Measurements from ENCODE around the gene RPL19.

RPL19 gene

DNA sequence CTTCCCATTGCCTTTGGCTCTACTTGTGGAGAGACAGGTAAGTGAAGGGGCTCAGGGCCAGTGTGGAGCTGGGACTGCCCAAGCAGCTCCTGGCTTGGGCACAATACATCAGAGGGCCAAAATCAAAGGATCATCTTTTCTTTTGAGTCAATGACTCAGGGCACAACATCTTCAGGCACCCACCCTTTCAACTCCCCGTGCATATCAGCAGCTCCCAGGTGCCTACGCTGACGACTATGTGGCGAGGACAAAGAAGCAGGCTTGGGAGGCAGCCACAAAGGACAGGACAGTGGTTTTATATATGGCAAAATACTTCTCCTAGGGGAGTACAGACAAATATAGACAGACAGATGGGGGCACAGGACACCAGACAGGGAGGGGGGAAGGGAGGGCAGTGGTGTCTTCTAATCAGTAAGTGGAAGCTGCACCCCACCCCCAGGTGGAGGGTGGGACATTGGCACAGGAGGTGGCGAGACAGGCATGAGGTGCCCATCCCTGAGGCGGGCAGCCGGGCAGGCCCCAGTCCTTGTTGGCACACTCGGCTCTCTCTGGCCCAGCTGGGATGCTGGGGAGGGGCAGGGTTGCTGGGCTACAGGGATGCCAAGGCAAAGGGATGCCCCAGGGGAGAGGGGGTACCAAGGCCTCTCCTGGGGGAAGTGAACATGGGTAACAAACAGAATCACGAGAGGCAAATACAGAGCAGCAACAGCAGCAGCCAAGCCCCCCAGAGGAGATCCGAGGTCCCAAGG is 26.4 kb upstream of the RPL19 start:
- DNase-seq = no peak

DNA sequence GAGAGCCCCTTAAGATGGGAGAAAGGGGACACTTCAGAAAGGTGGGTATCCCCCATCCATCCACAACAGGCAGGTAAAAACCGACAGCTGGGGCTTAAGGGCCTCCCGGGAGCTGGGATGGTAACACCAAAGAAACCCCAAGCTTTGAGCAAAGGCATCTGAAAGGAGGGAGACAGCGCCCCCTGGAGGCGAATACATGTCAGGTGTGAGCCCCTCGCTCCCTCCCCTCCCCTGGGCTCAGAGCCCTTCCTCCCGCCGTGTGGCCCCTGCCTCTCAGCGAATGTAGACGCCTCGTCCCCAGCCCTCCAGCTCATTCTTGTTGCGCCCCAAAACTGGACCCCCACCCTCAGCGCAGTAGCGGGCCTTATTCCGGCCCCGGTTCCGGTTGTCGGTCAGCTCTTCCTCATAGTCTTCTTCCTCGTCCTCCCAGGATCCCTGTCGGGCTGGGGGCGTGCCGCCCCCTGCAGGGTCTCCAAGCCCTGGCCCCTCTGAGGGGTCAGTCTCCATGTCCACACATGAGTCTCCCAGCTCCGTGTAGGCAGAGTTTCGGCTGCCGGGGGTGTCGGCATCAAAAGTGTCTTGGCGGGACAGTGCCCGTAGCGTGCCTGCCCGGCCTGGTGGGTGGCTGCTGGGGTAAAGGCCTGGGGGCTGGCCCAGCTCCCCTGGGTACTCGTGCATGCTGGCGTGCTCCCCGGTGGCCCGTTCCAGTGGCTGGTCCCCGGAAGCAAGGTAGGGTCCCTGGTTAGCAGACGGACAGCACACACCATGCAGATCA is 25.0 kb upstream of the RPL19 start:
- DNase-seq = peak; percentile 66

DNA sequence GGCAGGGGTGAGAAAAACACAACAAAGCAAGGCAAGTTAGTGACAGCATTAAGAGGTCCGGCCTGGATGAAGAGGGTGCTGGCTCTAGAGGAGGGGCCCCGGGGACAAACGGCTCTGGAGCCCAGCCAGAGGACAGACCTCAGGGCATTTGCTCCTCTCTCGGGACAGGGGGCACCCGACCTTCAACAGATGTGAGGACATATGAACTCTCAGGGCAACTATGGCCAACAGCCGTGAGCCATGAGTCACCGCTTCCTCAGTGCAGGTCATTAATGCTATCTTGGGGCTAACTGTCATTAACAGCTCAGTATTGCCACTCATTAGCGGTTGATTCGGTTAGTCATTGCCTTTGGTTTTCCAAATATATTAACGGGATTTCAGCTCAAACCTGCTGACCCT is 24.4 kb upstream of the RPL19 start:
- DNase-seq = no peak

DNA sequence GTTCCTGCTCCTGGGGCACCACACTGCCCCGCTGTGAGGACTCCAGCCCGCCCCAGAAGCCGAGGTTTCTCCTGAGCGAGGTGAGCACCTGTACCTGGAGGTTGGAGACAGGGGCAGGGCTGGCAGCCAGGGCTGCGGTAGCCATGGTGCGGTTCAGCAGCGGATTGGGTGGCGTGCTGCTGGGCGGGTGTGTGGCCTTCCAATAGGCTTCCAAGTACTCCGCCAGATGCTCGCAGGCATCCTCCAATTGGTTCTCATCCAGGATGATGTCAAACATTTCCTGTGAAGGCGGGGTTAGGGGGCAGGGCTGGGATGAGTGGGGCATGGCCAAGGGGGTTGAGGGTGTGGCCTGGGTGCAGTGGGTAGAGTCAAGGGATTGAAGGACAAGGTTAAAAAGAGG is 22.8 kb upstream of the RPL19 start:
- peak; percentile 42 for DNase-seq

DNA sequence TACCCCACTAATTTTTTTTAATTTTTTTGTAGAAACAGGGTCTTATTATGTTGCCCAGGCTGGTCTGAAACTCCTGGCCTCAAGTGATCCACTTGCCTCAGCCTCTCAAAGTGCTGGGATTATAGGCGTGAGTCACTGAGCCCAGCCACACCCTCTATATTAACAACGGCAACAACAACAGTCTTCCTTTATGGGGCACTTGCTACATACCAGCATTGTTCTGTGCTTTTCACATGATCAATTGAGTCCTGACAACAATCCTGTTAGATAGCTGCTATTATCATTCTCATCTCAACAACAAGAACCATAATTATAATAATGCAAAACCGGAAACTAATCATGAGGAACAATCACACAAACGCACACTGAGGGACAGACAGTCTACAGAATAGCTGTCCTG is 21.5 kb upstream of the RPL19 start:
- no peak for DNase-seq

DNA sequence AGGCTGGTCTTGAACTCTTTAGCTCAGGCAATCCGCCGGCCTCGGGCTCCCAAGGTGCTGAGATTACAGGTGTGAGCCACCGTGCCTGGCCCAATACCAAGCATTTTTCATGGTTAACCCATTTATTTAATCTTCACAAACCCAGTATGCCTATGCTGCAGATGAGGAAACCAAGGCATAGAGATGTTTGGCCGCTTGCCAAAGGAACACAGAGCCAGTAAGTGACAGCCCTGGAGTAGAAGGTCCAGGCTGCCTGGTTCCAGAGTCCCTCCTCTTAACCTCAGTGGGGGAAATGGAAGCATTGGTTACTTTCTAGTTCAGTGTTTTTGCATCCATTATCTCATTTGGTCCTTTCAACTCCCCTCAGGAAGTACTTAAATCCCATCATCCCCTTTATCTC is 18.8 kb upstream of the RPL19 start:
- no peak for DNase-seq

DNA sequence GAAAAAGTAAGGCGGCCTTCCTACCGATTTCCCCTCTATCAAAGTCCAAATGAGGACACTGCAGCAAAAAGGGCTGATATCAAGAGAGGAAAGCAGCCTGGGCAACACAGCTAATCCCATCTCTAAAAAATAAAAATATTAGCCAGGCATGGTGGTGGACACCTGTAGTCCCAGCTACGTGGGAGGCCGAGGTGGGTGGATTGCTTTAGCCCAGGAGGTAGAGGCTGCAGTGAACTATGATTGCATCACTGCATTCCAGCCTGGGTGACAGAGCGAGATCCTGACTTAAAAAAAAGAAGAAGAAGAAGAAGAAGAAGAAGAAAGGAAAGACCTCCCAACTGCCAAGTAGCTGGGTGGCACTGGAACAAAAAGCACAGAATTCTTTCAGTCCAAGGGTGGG is 17.0 kb upstream of the RPL19 start:
- no peak for DNase-seq

DNA sequence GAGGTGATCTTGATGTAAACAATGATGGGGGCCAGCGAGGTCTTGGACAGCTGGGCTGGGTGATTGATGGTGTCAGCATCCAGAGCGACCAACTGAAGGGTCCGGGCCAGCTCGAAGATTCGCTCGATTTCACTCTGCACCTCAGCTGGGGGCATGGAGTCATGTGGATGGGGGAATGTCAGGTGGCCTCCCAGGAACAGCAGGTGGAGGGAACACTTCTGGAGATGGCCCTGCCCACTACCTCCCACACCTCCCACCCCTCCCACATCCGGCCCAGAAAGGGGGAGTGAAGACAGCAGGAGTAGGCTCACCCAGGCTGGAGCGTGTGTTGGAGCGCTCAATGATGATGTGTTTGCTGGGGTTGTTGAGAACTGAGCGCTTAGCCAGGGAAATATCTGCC is 16.4 kb upstream of the RPL19 start:
- DNase-seq = no peak

DNA sequence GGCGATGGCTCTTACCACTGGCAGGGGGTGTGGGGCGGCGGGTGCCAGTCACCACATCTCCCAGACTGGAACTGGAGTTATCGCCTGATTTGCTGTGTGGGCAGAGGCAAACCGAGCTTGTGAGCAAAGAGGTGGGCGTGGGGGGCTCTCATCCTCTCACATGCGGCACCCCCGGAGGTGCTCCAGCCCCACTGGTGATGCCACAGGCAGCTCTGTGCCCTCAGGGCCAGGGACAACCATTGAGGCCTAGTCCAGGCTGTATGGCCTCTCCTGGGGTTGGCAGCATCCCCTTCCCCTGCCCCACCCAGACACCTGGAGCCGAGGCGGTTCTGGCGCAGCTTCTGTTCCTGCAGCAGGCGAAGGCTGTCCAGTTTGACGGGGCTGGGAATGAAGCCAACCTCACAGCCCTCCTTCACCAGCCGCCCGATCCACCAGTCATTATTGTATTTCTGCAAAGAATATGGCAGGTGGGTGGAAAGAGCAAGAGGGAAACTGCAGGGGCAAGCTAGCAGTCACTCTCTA is 13.5 kb upstream of the RPL19 start:
- no peak for DNase-seq

DNA sequence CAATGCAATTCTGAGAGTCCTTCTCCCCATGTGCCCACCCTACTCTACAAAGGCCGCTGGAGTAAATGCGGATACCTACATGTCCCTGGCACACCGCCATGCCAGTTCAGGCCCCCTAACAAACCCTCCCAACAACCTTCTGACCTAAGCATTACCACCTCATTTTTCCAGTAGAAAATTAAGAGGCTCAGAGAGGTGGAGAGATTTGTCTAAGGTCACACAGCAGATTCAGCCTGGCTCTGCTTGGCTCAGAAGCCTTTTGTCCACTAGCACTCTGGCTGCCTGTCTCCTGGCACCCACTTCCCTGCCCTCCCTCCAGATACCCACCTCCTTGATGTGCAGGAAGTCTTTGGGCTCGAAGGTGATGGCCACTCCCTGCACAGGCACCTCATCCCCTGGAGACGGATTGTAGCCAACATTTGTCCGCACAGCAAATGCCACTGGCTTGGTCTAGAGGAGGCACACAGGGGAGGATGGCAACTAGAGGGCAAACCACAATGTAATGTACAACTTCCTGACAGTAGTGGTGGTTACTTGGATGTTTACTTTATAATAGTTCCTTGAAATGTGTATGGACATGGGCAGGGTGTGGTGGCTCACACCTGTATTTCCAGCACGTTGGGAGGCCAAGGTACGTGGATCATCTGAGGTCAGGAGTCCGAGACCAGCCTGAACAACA is 12.8 kb upstream of the RPL19 start:
- DNase-seq = no peak

DNA sequence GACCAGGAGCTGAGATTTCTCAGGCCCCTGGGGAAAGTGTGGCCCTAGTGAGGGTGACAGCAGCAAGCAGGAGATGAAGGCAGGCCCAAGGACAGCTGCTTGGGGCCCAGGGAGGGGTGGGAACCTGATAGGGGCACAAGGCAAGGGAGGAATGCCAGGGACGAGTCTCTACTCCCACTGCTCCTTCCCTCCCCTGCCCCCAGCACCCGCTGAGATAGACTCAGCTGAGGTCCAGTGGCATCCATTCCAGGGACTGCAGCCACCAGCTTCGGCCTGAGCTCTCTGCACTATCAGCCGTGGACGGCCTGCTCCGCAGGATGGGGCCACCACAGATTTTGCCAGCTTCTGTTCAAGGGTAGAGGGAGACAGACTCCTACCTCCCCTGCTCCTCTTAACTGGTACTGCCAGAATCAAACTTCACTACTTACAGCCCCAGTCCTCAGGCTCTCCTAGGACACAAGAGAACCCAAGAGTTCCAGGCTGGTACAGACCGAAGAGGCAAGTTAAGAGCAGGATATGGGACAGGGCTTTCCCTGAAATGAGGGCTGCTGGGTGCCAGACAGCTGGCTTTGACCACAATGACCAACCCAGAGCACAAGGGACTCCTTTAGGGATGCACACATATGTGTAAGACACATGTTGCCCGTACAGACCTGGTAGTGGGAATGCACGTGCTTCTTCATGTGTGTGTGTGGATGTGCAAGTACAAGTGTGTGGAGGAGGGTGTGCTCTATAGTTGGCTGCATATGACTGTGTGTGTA is 8.2 kb upstream of the RPL19 start:
- no peak for DNase-seq

DNA sequence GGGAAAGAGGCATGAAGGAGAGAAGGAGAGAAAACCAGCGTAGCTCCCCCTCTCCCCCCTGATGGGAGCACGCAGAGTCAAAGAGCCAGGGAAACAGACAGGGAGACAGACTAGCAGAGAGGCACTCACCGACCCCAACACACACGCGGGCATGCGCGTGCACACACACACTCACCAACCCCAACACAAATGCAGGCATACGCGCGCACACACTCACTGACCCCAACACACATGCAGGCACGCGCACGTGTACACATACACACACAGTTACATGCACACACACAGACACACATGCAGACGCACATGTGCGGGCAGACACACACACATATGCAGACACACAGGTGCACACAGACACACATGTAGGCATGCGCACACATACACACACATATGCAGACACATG is 7.2 kb upstream of the RPL19 start:
- DNase-seq = no peak

DNA sequence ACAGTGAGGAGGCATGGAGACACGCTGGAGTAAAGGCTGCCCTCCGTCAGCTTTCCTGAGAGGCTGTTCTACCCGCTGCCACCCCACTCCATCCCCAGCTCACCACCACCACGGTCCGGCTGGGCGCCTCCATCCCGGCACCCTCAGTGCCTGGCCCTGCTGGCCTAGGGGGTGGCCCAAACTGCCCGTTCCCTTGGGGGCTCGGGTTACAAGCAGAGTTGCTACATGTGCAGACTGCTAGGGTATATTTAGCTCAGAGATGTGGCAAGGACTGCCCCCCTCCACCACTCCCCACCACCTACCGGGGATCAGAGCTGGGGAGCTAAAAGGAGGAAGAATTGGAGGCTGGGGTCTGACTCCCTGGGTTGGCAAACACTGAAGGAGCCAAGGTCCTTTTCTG is 6.7 kb upstream of the RPL19 start:
- no peak for DNase-seq

DNA sequence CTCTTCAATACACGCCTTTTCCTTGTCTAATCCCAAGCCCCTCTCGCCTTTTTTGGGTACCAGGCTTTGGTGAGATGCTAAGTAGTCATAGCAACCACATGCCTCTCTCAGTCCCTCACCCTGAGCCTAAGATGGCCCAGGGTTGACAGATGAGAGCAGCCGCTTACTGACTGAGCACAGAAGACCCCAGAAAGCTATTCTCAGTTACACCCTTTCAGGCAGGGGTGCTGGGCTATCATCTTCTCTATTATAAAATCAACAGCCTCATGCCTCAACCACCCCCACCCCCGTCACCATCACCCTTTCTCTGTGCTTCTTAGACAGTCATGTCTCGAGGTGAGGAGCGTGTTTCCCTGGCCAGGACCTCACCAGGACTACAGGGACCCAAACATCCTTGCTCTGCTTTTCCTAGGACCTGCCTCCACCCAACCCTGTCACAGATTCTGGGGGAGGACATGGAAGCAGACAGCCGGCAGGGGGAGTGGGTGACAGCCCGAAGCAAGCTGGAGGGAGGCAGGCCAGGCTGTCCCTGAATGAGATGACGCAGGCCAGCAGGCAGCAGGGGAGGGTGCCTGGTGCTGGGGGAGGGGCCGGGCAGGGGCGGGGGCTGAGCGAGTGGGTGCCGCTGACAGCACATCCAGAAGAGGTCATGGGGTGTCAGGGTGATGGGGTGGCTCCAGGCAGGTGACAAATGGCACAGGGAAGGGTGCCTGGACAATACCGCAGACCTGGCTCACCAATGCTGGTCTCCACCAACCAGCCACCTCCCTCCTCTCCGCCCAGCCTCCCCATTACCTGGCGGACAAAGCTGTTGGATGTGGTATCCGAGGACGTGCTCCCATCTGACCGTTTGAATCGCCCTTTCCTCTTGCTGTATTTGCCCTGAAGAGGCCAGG is 5.7 kb upstream of the RPL19 start:
- DNase-seq = peak; percentile 81

DNA sequence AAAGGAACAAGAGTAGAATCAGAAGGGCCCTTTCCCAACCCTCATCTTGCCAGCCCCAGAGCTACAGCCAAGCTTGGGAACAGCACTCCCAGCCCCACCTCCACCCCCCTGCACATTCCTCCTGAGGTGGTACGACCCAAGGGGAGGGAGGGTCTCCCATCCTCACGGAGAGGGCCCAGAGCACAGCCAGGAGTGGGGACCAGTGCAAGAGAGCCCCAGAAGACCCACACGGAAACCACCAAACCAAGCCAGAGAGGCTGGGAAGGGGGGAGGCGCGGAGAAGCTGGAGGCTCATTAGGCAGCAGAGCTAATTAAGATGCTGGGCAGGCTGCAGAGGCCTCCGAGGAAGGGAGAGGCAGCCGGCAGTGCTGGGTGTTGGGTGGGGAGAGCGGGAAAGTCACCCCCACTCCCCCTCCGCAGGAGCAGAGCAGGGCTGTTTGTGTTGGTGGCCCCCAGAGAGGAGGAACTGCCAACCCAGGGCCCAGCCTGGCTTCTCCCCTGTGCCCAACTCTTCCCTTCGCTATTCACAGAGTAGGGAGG is 5.0 kb upstream of the RPL19 start:
- DNase-seq = no peak

DNA sequence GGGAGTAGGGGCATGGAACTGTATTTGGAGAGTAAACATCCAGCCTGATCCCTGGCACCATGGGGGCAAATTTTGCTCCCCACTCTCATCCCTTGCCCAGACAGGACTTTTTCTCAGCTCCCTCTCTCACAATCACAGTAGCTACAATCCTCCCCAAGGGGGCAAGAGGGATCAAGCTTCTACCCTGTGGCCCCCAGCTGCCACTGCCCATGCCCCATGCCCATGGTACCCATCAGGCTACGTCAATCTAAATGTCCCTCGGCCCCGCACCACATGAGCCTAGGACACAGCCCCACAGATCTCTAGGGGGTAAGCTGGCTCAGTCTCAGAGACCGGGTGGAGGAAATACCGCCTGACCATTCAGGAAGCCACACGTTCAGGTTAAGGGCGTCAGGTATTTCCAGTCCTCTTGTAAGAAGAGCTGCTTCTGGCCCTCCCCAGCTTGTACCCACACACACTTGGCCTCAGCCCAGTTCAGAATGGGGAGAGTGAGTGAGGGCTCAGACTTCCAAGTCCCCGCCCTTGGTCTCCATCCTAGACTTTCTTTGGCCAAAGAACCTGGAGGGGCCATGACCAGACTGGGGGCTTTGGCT is 4.4 kb upstream of the RPL19 start:
- no peak for DNase-seq

DNA sequence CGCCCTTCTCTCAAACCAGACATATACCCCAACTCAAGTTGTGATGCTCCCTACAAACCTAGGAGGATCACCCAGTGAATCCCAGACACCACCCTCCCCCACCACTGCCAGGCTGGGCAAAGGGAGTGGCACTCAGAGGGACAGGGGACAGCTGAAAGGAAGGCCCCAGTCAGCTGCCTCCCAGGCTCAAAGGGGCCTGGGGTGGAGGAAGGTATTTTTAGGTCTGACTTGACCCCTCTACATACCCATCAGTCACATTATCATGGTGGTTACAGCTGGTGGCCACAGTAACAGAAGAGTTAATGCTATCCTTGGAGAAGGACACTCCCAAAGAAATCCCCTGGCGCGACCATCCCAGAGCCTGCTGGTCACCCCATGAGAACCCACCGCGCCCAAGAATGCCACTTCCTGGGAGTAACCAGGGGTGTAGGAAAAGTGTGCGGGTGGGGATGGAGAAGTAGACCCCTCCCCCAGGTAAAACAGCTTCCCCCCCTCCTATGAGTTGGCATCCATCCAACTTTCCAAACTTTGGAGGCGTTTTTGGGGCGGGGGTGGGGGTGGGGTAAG is 3.8 kb upstream of the RPL19 start:
- DNase-seq = no peak

DNA sequence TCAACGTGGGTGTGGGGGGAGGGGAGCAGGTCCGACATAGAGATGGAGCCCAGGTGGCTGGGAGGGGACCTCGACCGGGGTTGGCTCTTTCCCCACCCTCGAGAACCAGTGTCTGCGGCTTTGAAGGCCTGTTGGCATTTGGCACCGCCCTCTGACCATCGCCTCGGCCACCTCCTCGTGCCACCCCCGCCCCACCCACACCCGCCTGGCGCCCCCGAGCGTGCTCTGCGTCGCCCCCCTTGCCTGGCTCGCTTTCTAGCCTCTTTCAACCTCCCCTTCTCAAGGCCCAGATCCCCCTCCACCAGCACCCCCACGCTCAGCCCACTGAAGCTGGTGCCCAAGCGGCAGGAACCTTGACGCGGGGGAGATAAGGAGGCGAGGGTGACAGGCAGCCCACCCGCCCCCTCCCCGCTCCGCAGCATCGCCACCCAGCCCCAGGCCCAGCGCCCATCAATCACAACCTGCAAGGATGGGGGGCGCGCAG is 3.2 kb upstream of the RPL19 start:
- DNase-seq = no peak

DNA sequence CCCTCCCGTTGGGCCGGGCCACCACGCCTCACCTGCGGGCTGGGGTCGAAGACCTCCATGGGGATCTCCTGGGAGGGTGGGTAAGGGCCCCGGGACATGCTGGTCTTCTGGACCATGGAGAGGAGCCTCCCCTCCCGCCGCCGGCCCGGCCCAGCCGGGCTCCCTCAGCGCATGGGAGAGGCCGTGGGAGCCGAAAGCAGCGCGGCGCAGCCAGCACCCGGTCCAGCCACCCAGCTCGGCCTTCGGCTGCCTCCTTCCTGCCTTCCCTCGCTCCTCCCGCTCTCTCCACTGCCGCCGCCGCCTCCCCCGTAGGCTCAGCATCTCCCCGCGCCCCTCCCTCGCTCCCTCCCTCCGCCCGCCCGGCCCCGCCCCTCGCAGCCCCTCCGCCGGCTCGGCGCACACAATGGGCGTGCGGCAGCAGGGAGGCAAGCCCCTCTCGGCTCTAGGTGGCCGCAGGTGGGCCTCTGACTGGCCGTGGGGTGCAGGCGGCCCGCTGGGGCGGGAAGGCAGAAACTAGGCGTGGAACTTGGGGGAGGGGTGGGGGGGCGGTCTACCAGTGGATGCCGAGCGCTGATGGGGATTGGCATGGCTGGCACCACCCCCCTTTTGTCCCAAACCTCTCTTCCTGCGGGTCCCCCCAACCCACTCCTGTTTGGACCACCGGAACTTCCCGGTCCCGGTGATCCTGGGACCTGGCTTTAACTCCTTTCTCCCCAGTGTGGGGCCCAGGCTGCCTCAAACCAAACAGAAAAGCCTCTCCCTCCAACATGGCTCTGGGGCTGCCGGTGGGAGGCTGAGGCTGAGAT is 2.5 kb upstream of the RPL19 start, which contains the start of gene CACNB1:
Gene CACNB1 (minus strand): TSS at position 290 of the 806 bp plus-strand sequence. CDS start 174 bp downstream, at position 116.
- DNase-seq = peak; percentile 83

DNA sequence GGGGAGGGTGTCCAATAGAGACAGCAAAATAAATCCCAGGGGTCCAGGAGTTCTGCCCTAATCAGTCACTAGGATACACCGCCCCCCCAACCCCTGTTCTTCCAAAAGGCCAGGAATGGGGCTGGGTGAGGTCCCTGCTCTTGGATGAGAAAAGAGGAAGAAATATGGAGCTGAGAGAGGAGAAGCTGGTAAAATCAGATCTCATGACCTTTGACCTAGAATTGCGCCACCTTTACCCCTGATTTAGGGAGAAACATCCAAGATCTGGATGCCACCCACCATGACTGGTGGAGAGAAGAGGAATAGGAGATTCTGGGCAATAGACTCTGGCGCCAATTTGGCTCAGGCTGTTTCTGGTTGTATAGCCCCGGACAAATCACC is 1.9 kb upstream of the RPL19 start:
- no peak for DNase-seq
